ENCODE results near the gene BDNF. TPM values are rescaled to one million over a fixed set of nuclear protein-coding genes. Genes with fewer than 3 reads are reported as not detected.

Gene BDNF
- total and polyA plus RNA-seq, 2 of the 8 experiments (the other 6 are each of a cell fraction or from before 2014, with no cell fraction given), result 2.4 to 5.4 TPM

- H3K23me2 ChIP-seq (ENCODE audit: low read depth, low read length), result no peaks in the 10 kb centered on the region
- TF ChIP-seq ATF2 (IDR thresholded peaks at IDR 0.05; ENCODE audit: low read length), result no peak
- H3K56ac ChIP-seq (replicated peaks; ENCODE audit: insufficient read length, low read depth, low read length), result no peak overlapping the region
Observed at GRCh38 chr11:27710536-27710935, 10.3 kb upstream of the BDNF start.

More at GRCh38 chr11:27710536-27710935, 10.3 kb upstream of the BDNF start:
- Histone ChIP-seq H3K18ac (ENCODE audit: extremely low read depth, low read length) (no peak overlapping the region), H3K27ac (ENCODE audit: low read depth, low read length) (no peak overlapping the region), H2BK5ac (ENCODE audit: low read depth, low read length) (no peak overlapping the region), H3K27me3 (replicated peaks in 1 of 4; ENCODE audit: control insufficient read depth in 3 of 4, extremely low read depth in 1 of 4, insufficient read depth in 3 of 4, low read length in 3 of 4) (no peaks in the 10 kb centered on the region), H3K4me3 (ENCODE audit: extremely low read depth in 1 of 4, insufficient read depth in 2 of 4, low read depth in 3 of 4, low read length in 4 of 4) (no peak overlapping the region), H3K9ac (replicated peaks in 1 of 4; ENCODE audit: extremely low read depth in 1 of 4, low read depth in 3 of 4, low read length in 3 of 4) (no peak overlapping the region), H3K4me1 (replicated peaks in 1 of 4; ENCODE audit: control insufficient read depth in 3 of 4, insufficient read depth in 4 of 4, low read length in 3 of 4) (no peaks in the 10 kb centered on the region), H2BK12ac (ENCODE audit: low read depth, low read length) (no peak overlapping the region), H4K20me1 (replicated peaks in 1 of 2; ENCODE audit: control insufficient read depth in 1 of 2, insufficient read depth in 2 of 2, low read length in 2 of 2) (no peaks in the 10 kb centered on the region), H2BK15ac (ENCODE audit: low read length) (no peak overlapping the region), H3K14ac (ENCODE audit: insufficient read length) (no peak overlapping the region), H3K79me1 (ENCODE audit: low read depth, low read length) (no peaks in the 10 kb centered on the region), H3K36me3 (ENCODE audit: control insufficient read depth in 2 of 4, insufficient read depth in 4 of 4, low read length in 3 of 4) (no peaks in the 10 kb centered on the region), H3K79me2 (ENCODE audit: control insufficient read depth in 1 of 2, insufficient read depth in 2 of 2, low read length in 2 of 2) (no peaks in the 10 kb centered on the region), H3K23ac (ENCODE audit: insufficient read length) (no peak overlapping the region), H4K5ac (ENCODE audit: insufficient read length, low read depth, low read length) (no peak overlapping the region), H2BK120ac (replicated peaks; ENCODE audit: low read depth, low read length) (no peak overlapping the region), H4K8ac (ENCODE audit: extremely low read depth, insufficient read depth, low read length) (no peak overlapping the region), H2AFZ (ENCODE audit: low read length) (no peak overlapping the region), H4K91ac (replicated peaks; ENCODE audit: insufficient read length, low read length) (no peak overlapping the region), H2AK5ac (ENCODE audit: low read depth, low read length) (no peak overlapping the region), H3K9me3 (ENCODE audit: insufficient read depth in 2 of 2, low read depth in 1 of 2, low read length in 1 of 2) (no peaks in the 10 kb centered on the region), H3K4me2 (ENCODE audit: insufficient read depth in 1 of 2, low read depth in 2 of 2, low read length in 2 of 2) (no peak overlapping the region), H3K4ac (replicated peaks; ENCODE audit: insufficient read length, low read depth, low read length) (no peak overlapping the region), H2BK20ac (ENCODE audit: low read length) (no peak overlapping the region)
- WGBS, 2 experiments (ENCODE audit: extremely low coverage in 1 of 2, insufficient coverage in 1 of 2, insufficient read length in 1 of 2, insufficient replicate concordance in 2 of 2, low coverage in 1 of 2, low lambda C conversion rate in 2 of 2, missing lambda C conversion rate in 1 of 2), result 87% methylated on average over 2 of the region's 2 CpGs; no CpG with 5 or more reads in 1 of the 2 experiments
- CTCF ChIA-PET (ENCODE audit: partially characterized antibody), result interaction anchor here (0.5 to 3.4 kb wide), 10 partner anchors 8 to 1220 kb away, joined by 3 to 21 read pairs (median 5); no protein-coding TSS in a partner anchor
- POLR2A ChIA-PET (ENCODE audit: partially characterized antibody), result interaction anchor here (0.9 to 1.6 kb wide), 3 partner anchors 11 to 96 kb away, joined by 3 to 9 read pairs (median 3); partner anchors contain the start of gene BDNF
- FAIRE-seq (peak; percentile 62), DNase-seq (ENCODE audit: low read depth in 1 of 2, low spot score in 2 of 2) (no peak)
